ENCODE measurements around the gene IPO4. TPM values are rescaled to one million over a fixed set of nuclear protein-coding genes. Genes with fewer than 3 reads are reported as not detected.

The IPO4 gene
- total RNA-seq, 1 experiment from 2014 or later, result 116 TPM

GRCh38 chr14:24132976-24133375, 55.6 kb downstream of the IPO4 start:
- Histone ChIP-seq H2BK5ac (ENCODE audit: insufficient read length, low read length) (no peak overlapping the region), H3T11ph (ENCODE audit: low read length) (no peak overlapping the region), H3K27me3 (ENCODE audit: insufficient read depth, low read length) (no peaks in the 10 kb centered on the region), H3K4me2 (ENCODE audit: insufficient read depth, insufficient read length, low read length) (no peak overlapping the region), H3K14ac (ENCODE audit: insufficient read depth, low read length) (no peak overlapping the region), H3K4me1 (ENCODE audit: insufficient read depth, low read length) (no peaks in the 10 kb centered on the region), H3K79me2 (ENCODE audit: insufficient read depth, low read length) (no peaks in the 10 kb centered on the region), H2BK12ac (ENCODE audit: insufficient read length, low read depth, low read length) (no peak overlapping the region), H3K4ac (ENCODE audit: low read depth, low read length) (no peak overlapping the region), H2AFZ (ENCODE audit: low read length) (no peak overlapping the region), H3K23me2 (ENCODE audit: insufficient read length, low read depth, low read length, poor library complexity, severe bottlenecking) (peaks cover 10% of the 10 kb centered on the region), H3K23ac (ENCODE audit: insufficient read length, low read depth, low read length) (no peak overlapping the region), H2BK120ac (ENCODE audit: low read depth, low read length, poor library complexity, severe bottlenecking) (no peak overlapping the region), H2BK20ac (ENCODE audit: low read depth, low read length, poor library complexity, severe bottlenecking) (no peak overlapping the region), H3K79me1 (ENCODE audit: insufficient read depth, low read depth, low read length, poor library complexity, severe bottlenecking) (no peaks in the 10 kb centered on the region), H2AK5ac (ENCODE audit: insufficient read length, low read length) (no peak overlapping the region), H3K27ac (ENCODE audit: insufficient read length, low read depth, low read length) (no peak overlapping the region), H2BK15ac (ENCODE audit: low read depth, low read length) (no peak overlapping the region), H4K91ac (ENCODE audit: insufficient read length, low read depth, low read length) (no peak overlapping the region), H3K56ac (ENCODE audit: insufficient read length, low read depth, low read length) (no peak overlapping the region), H3K9ac (ENCODE audit: extremely low read depth, insufficient read length, low read length) (no peak overlapping the region), H3K9me3 (ENCODE audit: control insufficient read depth, low read depth, low read length) (no peaks in the 10 kb centered on the region), H4K5ac (ENCODE audit: insufficient read length, low read depth, low read length) (no peak overlapping the region), H4K8ac (replicated peaks; ENCODE audit: insufficient read length, low read depth, low read length) (no peak overlapping the region), H3K18ac (ENCODE audit: insufficient read length, low read depth, low read length) (no peak overlapping the region), H4K20me1 (ENCODE audit: control insufficient read depth, insufficient read depth, insufficient read length) (no peaks in the 10 kb centered on the region)
- H3K27me3 Mint-ChIP-seq (ENCODE audit: low read depth), result no peaks in the 10 kb centered on the region
- no peak for DNase-seq
- no peak overlapping the region for H3K27ac Mint-ChIP-seq
- 0 out of 5 replicates have a peak, but pooled peaks cover 0 to 2% of the 10 kb centered on the region in 2 experiments for H3K9me3 Mint-ChIP-seq
- no peak overlapping the region for H3K4me3 Mint-ChIP-seq
- no CpG with 5 or more reads among the region's 2 CpGs for WGBS (ENCODE audit: extremely low coverage, insufficient read length, low lambda C conversion rate)
- H3K36me3 Mint-ChIP-seq (ENCODE audit: insufficient read depth in 1 of 3, low read depth in 3 of 3), result peaks cover 3 to 11% (median 6%) of the 10 kb centered on the region in 3 experiments
- no peak for TF ChIP-seq CTCF (conservative IDR thresholded peaks at IDR 0.05)
- H3K4me1 Mint-ChIP-seq, result peaks cover 18 to 20% of the 10 kb centered on the region in 2 experiments
